ENCODE measurements around the gene PCDHB5. TPM values are rescaled to one million over a fixed set of nuclear protein-coding genes. Genes with fewer than 3 reads are reported as not detected.
"Not testable (repeated sequence)": the region's sequence is repeated elsewhere in the genome, so short reads cannot be mapped to it uniquely, and the experiment has no call there.

Gene PCDHB5
- total and polyA plus RNA-seq, 2 of the 4 experiments (the other 2 are of a cell fraction): 0.18 to 0.32 TPM

- dilution Hi-C loops (cut with HindIII; ENCODE audit: low sequenced_read_pairs, unreplicated experiment); H3K23ac ChIP-seq (ENCODE audit: low read depth, low read length); ATAC-seq (ENCODE audit: low read depth); H3K79me1 ChIP-seq (ENCODE audit: low read depth in 1 of 2, low read length in 2 of 2); H2AK9ac ChIP-seq (replicated peaks; ENCODE audit: low read depth, low read length, poor library complexity); H3K9me1 ChIP-seq (ENCODE audit: insufficient read depth, low read length); H2BK15ac ChIP-seq (ENCODE audit: low read depth, low read length); H3K9ac ChIP-seq (ENCODE audit: low read depth, low read length); H4K8ac ChIP-seq (ENCODE audit: low read depth in 2 of 2, low read length in 2 of 2); H3K18ac ChIP-seq (ENCODE audit: low read depth, low read length); H3K4ac ChIP-seq (ENCODE audit: low read depth, low read length); H3K4me1 ChIP-seq (ENCODE audit: control insufficient read depth, insufficient read depth, low read length); POLR2A ChIA-PET (ENCODE audit: unreplicated experiment); H2AK5ac ChIP-seq (ENCODE audit: low read depth, low read length); intact Hi-C loops (cut with micrococcal nuclease); H3K27ac ChIP-seq (ENCODE audit: insufficient read depth, low read length); H3K4me3 ChIP-seq (ENCODE audit: insufficient read depth, low read depth, low read length); H3K9me3 ChIP-seq (ENCODE audit: control insufficient read depth, insufficient read depth, low read length); H3K56ac ChIP-seq (ENCODE audit: extremely low read depth, insufficient read depth, low read length); DNase-seq; CTCF ChIA-PET; H4K5ac ChIP-seq (ENCODE audit: low read depth, low read length); H2AFZ ChIP-seq (replicated peaks; ENCODE audit: low read length, poor library complexity); H2BK20ac ChIP-seq (ENCODE audit: low read depth, low read length); BruUV-seq (replicated peaks); H2BK5ac ChIP-seq (ENCODE audit: low read depth, low read length, poor library complexity, severe bottlenecking); in situ Hi-C loops (cut with MboI; ENCODE audit: low sequenced_read_pairs); H3K36me3 ChIP-seq (ENCODE audit: control insufficient read depth, insufficient read depth, low read length); H3K27me3 ChIP-seq (ENCODE audit: control insufficient read depth, insufficient read depth, low read length); H4K20me1 ChIP-seq (ENCODE audit: insufficient read depth, low read length); H3K4me2 ChIP-seq (ENCODE audit: low read depth, low read length); H3K14ac ChIP-seq (replicated peaks; ENCODE audit: low read depth, low read length); H2BK120ac ChIP-seq (ENCODE audit: low read depth, low read length); H4K91ac ChIP-seq (ENCODE audit: insufficient read depth, low read depth, low read length): not testable (repeated sequence)
- WGBS, 2 experiments (ENCODE audit: extremely low coverage in 2 of 2, insufficient read length in 1 of 2): 80% methylated on average over 1 of the region's 34 CpGs; no CpG with 5 or more reads in 1 of the 2 experiments
Measured at GRCh38 chr5:141137346-141137745, 2.3 kb downstream of the PCDHB5 start.
